Adrenal gland (tissue), 12 donors: ENCODE measurements around the gene MAPT. TPM values are rescaled to one million over a fixed set of nuclear protein-coding genes. Genes with fewer than 3 reads are reported as not detected.

ENCODE experiments used
- DNase-seq, 7 donors: peaks; one replicate each; pipeline ENCODE4 v3.0.0-alpha.2; 2019 to 2020
- H3K27ac ChIP-seq, 5 donors: fragments of 200-600 bp; sonication (generic) in 4 of 5; 1 replicate in 3 of 5; 2 replicates in 2 of 5; pipeline versions ENCODE4 v1.5.1 to v1.8.0; 2016 to 2020; ENCODE audit warnings: mild to moderate bottlenecking in 1 of 5
- H3K27me3 ChIP-seq: fragments of 200-600 bp; 2 replicates; pipeline ENCODE4 v1.8.0; 2021
- H3K36me3 ChIP-seq, 2 donors: fragments of 200-600 bp; replicated peaks in 1 of 2; 1 replicate in 1 of 2; 2 replicates in 1 of 2; pipeline versions ENCODE4 v1.5.1 to v1.8.0; 2018 to 2022
- H3K4me1 ChIP-seq, 2 donors: fragments of 200-600 bp; replicated peaks in 1 of 2; 1 replicate in 1 of 2; 2 replicates in 1 of 2; pipeline versions ENCODE4 v1.5.1 to v1.8.0; 2018 to 2021
- H3K4me3 ChIP-seq, 4 donors: fragments of 200-600 bp; sonication (generic) in 3 of 4; one replicate each; pipeline ENCODE4 v1.5.1; 2016 to 2018
- H3K9me3 ChIP-seq, 3 donors: fragments of 200-600 bp; sonication (generic) in 1 of 3; replicated peaks in 1 of 3; 1 replicate in 2 of 3; 2 replicates in 1 of 3; pipeline versions ENCODE4 v1.5.1 to v1.8.0; 2016 to 2021
- CTCF ChIP-seq, 6 experiments: fragments of 450-650 bp in 4 of 6; fragments of 200-600 bp in 2 of 6; sonication (generic) in 1 of 6; IDR thresholded peaks; 1 replicate in 5 of 6; 2 replicates in 1 of 6; pipeline versions ENCODE4 v1.5.1 to v1.8.0; 2016 to 2021; ENCODE audit warnings: antibody characterized with exemption in 6 of 6, mild to moderate bottlenecking in 2 of 6, moderate library complexity in 1 of 6
- POLR2A ChIP-seq, 2 donors: fragments of 450-650 bp; IDR thresholded peaks; one replicate each; pipeline ENCODE4 v1.6.1; 2017; ENCODE audit warnings: antibody characterized with exemption in 2 of 2, mild to moderate bottlenecking in 2 of 2, moderate library complexity in 1 of 2
- WGBS, 4 donors: extraction: QIAGEN DNeasy Blood & Tissue Kit in 2 of 4; methylation state at CpG; one replicate each; pipeline versions ENCODE4 v1.1.5 to v1.1.7; 2013 to 2017; 5-methylcytosine and 5-hydroxymethylcytosine counted together
- intact Hi-C, 2 donors: fragments of 100-400 bp; cut with DNase I; formaldehyde crosslinking; loops; one replicate each; pipeline versions ENCODE4 v1.14.1 to v1.15.0; 2022 to 2023
- polyA plus RNA-seq, 3 donors: library from polyadenylated mRNA; stranded (reverse); fragments of 200-250 nt in 2 of 3; fragments of 350-450 nt in 1 of 3; fragmentation: Illumina TruSeq in 1 of 3; extraction: RNeasy Lipid Tissue Mini Kit (QIAGEN cat#74804) in 1 of 3; gene quantifications; one replicate each; pipeline ENCODE4 v1.2.3, GENCODE V29; 2013 to 2014
- total RNA-seq, 9 donors: library from RNA; depleted of rRNA in 4 of 9; stranded (reverse); fragments of >200 nt in 4 of 9; fragments of 120-200 nt in 1 of 9; fragmentation: NEBNext Ultra II Directional in 1 of 9; extraction: Animal tissue kit (Norgen Biotek cat#: 25700) in 1 of 9; gene quantifications; one replicate each; pipeline versions ENCODE4 v1.1.0 to v1.2.4, GENCODE V29; 2013 to 2023
- donor health status: healthy with polysubstance abuse.
- donor health status: Bipolar disorder and iron deficiency.
- donor health status: DM: yes; HTN: yes; CAD: no.
- donor health status: DM: no; HTN: no; CAD: no.
- donor health status: DM: no; HTN: no; CAD: no.
- donor health status: DM: yes; HTN: yes; CAD: no.

MAPT gene
- total and polyA plus RNA-seq, 12 donors = 0.72 to 17.6 (median 3.3) TPM

GRCh38 chr17:45999900-46000290, 105.5 kb downstream of the MAPT start:
- Histone ChIP-seq H3K4me3 (no peak overlapping the region), H3K27ac (no peak overlapping the region), H3K36me3 (no peaks in the 10 kb centered on the region), H3K4me1 (peaks cover 0 to 14% of the 10 kb centered on the region in 2 donors), H3K9me3 (no peaks in the 10 kb centered on the region), H3K27me3 (no peaks in the 10 kb centered on the region)
- no peak for DNase-seq
- TF ChIP-seq CTCF (IDR thresholded peaks at IDR 0.05) = no peak
- no peak for TF ChIP-seq POLR2A (IDR thresholded peaks at IDR 0.05)
- intact Hi-C loops = loop anchor here (5.0 kb wide), 3 partner anchors 42 to 212 kb away; no protein-coding TSS in a partner anchor
- 81 to 92% (median 84%) methylated on average over 9 of the region's 9 CpGs for WGBS, 4 donors

- H3K27ac ChIP-seq = no peak overlapping the region
- H3K4me1 ChIP-seq = peaks cover 0 to 14% of the 10 kb centered on the region in 2 donors
- no peak overlapping the region for H3K4me3 ChIP-seq
- no peak for DNase-seq
- WGBS, 4 donors = 73 to 92% (median 82%) methylated on average over 6 to 7 of the region's 7 CpGs
- H3K36me3 ChIP-seq = no peaks in the 10 kb centered on the region
- intact Hi-C loops = loop anchor here (5.0 kb wide), 3 partner anchors 42 to 212 kb away; no protein-coding TSS in a partner anchor
- TF ChIP-seq CTCF (IDR thresholded peaks at IDR 0.05) = no peak
- H3K27me3 ChIP-seq = no peaks in the 10 kb centered on the region
- H3K9me3 ChIP-seq = no peaks in the 10 kb centered on the region
Observed at GRCh38 chr17:46000292-46000691, 105.9 kb downstream of the MAPT start.

- 87 to 100% (median 97%) methylated on average over 1 to 2 of the region's 2 CpGs for WGBS, 4 donors
- intact Hi-C loops = loop anchor here (5.0 kb wide), 3 partner anchors 42 to 212 kb away; no protein-coding TSS in a partner anchor
Observed at GRCh38 chr17:46000757-46001156, 106.4 kb downstream of the MAPT start.

More at GRCh38 chr17:46000757-46001156, 106.4 kb downstream of the MAPT start:
- no peak overlapping the region for H3K4me3 ChIP-seq
- H3K9me3 ChIP-seq = no peaks in the 10 kb centered on the region
- no peak for TF ChIP-seq POLR2A (IDR thresholded peaks at IDR 0.05)
- TF ChIP-seq CTCF (IDR thresholded peaks at IDR 0.05) = no peak
- H3K4me1 ChIP-seq = peaks cover 0 to 14% of the 10 kb centered on the region in 2 donors
- H3K27me3 ChIP-seq = no peaks in the 10 kb centered on the region
- H3K36me3 ChIP-seq = no peaks in the 10 kb centered on the region
- DNase-seq = no peak
- no peak overlapping the region for H3K27ac ChIP-seq
